Stimulated activated CD4-positive, alpha-beta T cell treated with anti-CD3 and anti-CD28 coated beads, Interleukin-1b, Interleukin-23, amount 100 ng/mL, for 24 hours (primary cell): ENCODE measurements around the gene OIT3.

Experiments
- DNase-seq, 4 experiments: peaks; one replicate each; pipeline ENCODE4 v3.0.0-alpha.2; 2020; ENCODE audit warnings: low read depth in 4 of 4, low spot score in 1 of 4

OIT3 gene

GRCh38 chr10:72951760-72952159 is 58.2 kb downstream of the OIT3 start:
- DNase-seq = no peak

DNA sequence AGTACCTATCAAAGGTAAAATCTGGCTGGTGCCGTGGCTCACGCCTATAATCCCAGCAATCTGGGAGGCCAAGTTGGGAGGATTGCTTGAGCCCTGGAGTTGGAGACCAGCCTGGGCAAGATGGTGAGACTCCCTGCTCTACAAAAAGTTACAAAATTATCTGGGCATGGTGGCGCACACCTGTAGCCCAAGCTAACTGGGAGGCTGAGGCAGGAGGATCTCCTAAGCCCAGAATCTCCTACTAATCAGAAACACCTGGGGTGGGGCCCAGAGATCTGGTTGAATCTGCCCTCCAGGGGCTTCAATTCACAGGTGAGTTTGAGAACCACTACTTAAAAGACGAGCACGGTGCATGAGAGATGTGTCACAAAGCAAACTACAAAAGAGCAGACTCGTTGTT is 58.6 kb downstream of the OIT3 start:
- no peak for DNase-seq

DNA sequence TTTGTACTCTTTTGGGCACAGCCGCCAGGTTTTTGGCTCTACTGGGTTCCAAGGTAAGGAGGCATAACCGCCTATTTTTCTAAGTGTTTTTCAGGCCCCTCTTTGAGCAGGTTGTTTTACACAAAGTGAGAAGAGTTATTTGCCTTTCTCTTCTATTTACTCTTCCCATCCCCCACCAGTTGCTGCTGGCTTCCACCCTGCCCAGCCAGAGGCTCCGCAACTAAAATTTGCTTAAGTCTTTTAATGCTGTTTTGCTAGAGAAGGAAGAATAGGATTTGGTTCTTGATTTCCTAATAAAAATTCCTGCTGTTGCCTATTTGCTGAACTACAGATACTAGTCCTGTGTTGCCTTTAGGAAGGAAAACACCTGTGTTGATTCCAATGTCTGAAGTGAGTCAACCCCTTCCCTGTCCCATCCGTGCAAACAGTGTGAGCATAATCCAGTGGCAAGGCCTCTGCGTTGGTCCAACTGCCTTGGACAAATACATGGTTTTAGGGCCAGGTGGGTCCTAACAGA is 59.2 kb downstream of the OIT3 start:
- DNase-seq = no peak

GRCh38 chr10:72953687-72954086 is 60.1 kb downstream of the OIT3 start:
- DNase-seq = no peak

- no peak for DNase-seq
Measured at GRCh38 chr10:72954230-72954595, 60.7 kb downstream of the OIT3 start.

GRCh38 chr10:72954596-72955554 is 61.3 kb downstream of the OIT3 start, which contains the start of gene PLA2G12B:
TSS of gene PLA2G12B (minus strand) at chr10:72954806. CDS start at chr10:72954685, 121 bp downstream.
- DNase-seq = no peak

DNA sequence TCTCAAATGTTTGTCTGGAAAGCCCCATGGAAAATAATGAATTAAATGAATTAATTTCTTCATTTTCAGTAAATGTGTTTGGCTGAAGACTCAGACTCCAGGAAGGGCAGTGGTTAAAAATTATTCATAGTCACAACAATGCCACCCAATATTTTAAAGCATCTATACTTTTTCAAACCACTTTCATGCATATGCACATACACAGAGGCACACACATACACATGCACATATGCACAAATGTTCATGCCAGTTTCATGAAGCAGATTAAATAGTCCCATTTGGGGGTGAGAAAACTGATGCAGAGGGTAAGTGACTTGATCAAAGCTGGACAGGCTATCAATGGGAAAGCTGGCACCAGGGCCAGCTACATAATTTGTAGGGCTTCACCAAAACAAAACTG is 62.5 kb downstream of the OIT3 start:
- DNase-seq = no peak

DNA sequence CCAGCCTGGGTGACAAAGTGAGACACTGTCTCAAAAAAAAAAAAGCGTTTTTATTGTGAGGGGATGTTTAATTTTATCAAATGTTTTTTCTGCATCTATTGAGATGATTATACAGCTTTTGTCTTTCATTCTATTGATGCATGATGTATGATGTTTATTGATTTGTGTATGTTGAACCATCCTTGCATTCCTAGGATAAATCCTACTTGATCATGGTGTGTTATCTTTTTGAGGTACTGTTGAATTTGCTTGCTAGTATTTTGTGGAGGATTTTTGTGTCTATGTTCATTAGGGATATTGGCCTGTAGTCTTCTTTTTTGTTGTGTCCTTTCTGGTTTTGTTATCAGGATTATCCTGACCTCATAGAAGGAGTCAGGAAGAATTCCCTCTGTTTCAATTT is 83.3 kb downstream of the OIT3 start:
- DNase-seq = no peak

- no peak for DNase-seq
Measured at GRCh38 chr10:72979709-72980108, 86.2 kb downstream of the OIT3 start.

DNA sequence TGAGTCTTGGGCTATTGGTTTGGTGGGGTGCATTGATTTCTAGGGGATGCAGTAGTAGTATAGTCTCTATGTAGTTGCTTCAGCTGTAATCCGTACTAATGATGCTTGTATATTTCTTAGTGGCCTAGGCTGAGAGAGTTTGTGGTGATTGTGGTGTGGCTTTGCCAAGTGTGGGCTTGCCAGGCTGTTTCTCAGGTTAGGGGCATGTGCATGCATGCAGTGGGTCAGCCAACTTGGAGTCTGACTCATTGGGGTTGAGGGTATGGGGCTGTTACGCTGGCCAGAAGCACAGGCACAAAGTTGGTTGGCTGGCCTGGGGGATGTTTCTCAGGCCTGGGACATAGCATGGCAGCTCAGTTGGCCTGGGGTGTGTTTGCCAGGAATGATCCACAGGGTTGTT is 86.8 kb downstream of the OIT3 start:
- no peak for DNase-seq

DNA sequence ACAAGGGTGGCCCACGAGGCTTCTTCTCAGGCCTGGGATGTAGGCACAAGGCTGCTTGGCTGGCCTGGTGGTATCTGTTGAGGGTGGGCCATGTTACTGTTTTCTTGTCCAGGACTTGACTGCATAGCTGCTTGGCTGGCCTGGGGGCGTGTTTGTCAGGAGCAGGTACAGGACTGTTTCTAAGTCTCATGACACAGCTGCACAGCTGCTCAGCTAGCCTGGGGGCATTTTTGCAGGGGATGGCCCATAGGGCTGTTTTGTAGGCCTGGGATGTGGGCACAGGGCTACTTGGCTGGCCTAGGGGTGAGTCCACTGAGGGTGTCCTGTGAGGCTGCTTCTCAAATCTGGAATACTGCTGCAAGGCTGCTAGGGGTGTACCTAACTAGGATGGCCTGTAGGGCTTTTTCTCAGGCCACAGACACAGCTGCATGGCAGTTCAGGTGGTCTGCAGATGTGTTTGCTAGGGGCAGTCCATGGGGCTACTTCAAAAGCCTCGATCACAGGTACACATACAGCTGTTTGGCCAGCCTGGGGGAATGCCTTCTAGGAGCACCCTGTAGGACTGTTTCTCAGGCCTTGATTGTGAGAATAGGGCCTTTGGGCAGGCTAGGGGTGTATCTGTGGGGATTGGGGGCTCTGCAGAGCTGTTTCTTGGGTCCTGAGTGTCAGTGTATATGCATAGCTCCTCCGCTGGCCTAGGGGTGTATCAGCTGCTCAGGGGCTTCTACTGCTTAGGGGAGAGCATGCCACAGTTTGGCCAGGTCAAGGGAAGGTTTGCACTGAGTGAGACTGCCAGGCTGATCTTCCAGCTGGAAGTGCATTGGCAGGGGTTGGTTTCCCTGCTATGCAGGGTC is 87.7 kb downstream of the OIT3 start:
- DNase-seq = no peak

- no peak for DNase-seq
Measured at GRCh38 chr10:72981882-72982529, 88.5 kb downstream of the OIT3 start.
